DOHH2 (cell line): Measurements from ENCODE around the gene LRRC4C.

Source experiments
- CTCF ChIP-seq: fragments of 200-600 bp; sonication (generic); IDR thresholded peaks from one replicate; pipeline ENCODE4 v1.5.1; 2014; ENCODE audit warnings: antibody characterized with exemption, mild to moderate bottlenecking, low read depth, low read length; ENCODE audit not compliant: poor library complexity, severe bottlenecking
- EZH2phosphoT487 ChIP-seq: fragments of 200-600 bp; sonication (generic); IDR thresholded peaks from 2 replicates; pipeline ENCODE4 v1.6.1; 2017; ENCODE audit warnings: borderline replicate concordance, mild to moderate bottlenecking, antibody characterized with exemption, low read length, moderate library complexity, mixed read lengths

DNA sequence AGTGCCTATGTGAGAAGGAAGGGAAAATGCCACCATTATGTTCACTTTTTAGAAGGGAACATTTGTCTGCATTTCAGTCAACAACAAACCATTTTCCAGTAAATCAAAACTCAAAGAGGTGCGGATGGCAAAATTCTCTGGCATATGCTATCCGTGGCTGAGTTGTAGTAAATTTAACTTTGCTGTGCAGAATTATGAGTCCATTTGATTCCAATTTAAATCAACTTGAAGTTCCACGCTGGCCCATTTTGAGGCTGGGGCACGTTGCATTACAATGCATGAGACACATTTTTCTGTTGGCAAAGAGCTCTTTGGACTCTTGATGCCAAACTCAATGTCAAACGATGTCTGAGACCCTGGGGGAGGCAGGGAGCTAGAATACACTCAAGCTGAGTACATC, 211.8 kb downstream of the LRRC4C start:
- TF ChIP-seq CTCF (no peak), EZH2phosphoT487 (no peak)
